Measurements from ENCODE around the gene COMMD2.

COMMD2 gene

GRCh38 chr3:149753717-149754116, 1.4 kb upstream of the COMMD2 start:
- DNase-seq: no peak

GRCh38 chr3:149752788-149753136, 473 bp upstream of the COMMD2 start:
- no peak for DNase-seq

GRCh38 chr3:149751551-149751950, 738 bp downstream of the COMMD2 start:
- DNase-seq: no peak

- no peak for DNase-seq
Observed at GRCh38 chr3:149744606-149745005, 7.7 kb downstream of the COMMD2 start.

- no peak for DNase-seq
Observed at GRCh38 chr3:149744151-149744550, 8.1 kb downstream of the COMMD2 start.

GRCh38 chr3:149739396-149739795, 12.9 kb downstream of the COMMD2 start:
- no peak for DNase-seq

GRCh38 chr3:149738876-149739275, 13.4 kb downstream of the COMMD2 start:
- no peak for DNase-seq

GRCh38 chr3:149736953-149737205, 15.4 kb downstream of the COMMD2 start:
- no peak for DNase-seq

GRCh38 chr3:149736175-149736952, 15.9 kb downstream of the COMMD2 start:
- DNase-seq: no peak

GRCh38 chr3:149732234-149732633, 20.1 kb downstream of the COMMD2 start:
- no peak for DNase-seq

GRCh38 chr3:149727656-149728055, 24.6 kb downstream of the COMMD2 start:
- DNase-seq: no peak

GRCh38 chr3:149726716-149727407, 25.4 kb downstream of the COMMD2 start:
- DNase-seq: no peak

- no peak for DNase-seq
Observed at GRCh38 chr3:149723781-149724180, 28.5 kb downstream of the COMMD2 start.

GRCh38 chr3:149720918-149721317, 31.4 kb downstream of the COMMD2 start:
- DNase-seq: no peak

GRCh38 chr3:149717391-149718056, 34.8 kb downstream of the COMMD2 start:
- no peak for DNase-seq

GRCh38 chr3:149716984-149717383, 35.3 kb downstream of the COMMD2 start:
- DNase-seq: no peak

GRCh38 chr3:149715247-149715646, 37.0 kb downstream of the COMMD2 start:
- no peak for DNase-seq

GRCh38 chr3:149713730-149714654, 38.3 kb downstream of the COMMD2 start:
- DNase-seq: no peak

- no peak for DNase-seq
Observed at GRCh38 chr3:149706905-149707304, 45.4 kb downstream of the COMMD2 start.

GRCh38 chr3:149705416-149705815, 46.9 kb downstream of the COMMD2 start:
- no peak for DNase-seq

- DNase-seq: no peak
Observed at GRCh38 chr3:149703466-149703865, 48.8 kb downstream of the COMMD2 start.

- no peak for DNase-seq
Observed at GRCh38 chr3:149702691-149703441, 49.4 kb downstream of the COMMD2 start.

GRCh38 chr3:149701977-149702350, 50.3 kb downstream of the COMMD2 start:
- DNase-seq: no peak
